ENCODE measurements around the gene ADGRG1.
"Not testable (repeated sequence)": the region's sequence is repeated elsewhere in the genome, so short reads cannot be mapped to it uniquely, and the experiment has no call there.

Gene ADGRG1

DNA sequence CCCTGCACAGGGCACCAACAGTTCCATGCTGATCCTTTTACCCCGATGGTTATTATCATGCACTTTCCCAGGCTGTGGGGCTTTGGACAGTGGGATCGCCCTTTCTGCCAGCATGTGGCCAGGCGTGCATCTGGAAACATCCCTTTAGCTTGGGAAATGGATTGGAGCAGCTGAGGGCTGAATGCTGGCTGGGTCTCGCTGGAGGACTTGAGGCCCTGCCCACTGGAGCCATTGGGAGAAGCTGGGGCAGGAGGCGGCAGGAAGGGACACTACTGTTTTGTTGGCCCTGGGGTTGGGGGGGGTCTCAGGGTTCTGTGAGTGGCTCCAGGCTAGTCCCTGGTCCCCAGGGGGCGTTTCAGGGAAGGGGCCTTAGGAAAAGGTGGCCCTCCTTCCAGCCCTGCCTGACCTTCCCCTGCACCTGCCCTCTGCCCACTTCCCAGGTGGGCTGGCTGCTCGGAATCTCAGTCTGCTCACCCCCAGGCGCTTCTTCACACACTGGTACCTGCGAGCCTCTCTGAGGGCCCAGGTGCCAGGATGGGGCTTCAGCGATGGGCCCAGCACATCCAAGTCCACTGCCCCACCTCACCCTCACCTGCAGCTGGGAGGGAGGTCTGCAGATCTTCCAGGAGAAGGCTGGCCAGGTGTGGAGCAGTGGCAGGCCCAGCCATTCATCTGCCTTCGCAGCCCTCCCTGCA lies 38.1 kb downstream of the ADGRG1 start:
- no peak for DNase-seq (ENCODE audit: low read depth)

DNA sequence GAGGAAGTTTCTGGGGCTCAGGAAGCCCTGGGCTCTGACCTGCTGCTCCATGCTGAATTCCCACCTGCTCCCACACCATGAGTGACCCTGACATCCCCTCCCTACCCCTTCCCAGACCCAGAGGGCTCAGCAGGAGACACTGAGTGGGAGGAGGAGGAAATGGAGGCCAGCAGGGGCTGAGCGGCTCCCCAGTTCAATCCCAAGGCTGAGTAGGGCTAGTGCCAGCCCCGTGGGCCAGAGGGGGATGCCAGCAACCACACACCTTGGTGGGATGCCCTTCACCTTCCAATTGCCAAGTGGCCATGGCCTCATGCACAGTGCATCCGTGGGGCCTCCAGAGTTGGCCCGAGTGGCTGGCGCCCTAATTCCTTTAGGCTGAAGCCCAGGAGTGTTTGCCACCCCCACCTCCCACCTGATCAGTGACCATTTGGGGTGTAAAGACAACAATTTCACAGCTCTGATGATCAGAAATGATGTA lies 38.7 kb downstream of the ADGRG1 start:
- no peak for DNase-seq (ENCODE audit: low read depth)

DNA sequence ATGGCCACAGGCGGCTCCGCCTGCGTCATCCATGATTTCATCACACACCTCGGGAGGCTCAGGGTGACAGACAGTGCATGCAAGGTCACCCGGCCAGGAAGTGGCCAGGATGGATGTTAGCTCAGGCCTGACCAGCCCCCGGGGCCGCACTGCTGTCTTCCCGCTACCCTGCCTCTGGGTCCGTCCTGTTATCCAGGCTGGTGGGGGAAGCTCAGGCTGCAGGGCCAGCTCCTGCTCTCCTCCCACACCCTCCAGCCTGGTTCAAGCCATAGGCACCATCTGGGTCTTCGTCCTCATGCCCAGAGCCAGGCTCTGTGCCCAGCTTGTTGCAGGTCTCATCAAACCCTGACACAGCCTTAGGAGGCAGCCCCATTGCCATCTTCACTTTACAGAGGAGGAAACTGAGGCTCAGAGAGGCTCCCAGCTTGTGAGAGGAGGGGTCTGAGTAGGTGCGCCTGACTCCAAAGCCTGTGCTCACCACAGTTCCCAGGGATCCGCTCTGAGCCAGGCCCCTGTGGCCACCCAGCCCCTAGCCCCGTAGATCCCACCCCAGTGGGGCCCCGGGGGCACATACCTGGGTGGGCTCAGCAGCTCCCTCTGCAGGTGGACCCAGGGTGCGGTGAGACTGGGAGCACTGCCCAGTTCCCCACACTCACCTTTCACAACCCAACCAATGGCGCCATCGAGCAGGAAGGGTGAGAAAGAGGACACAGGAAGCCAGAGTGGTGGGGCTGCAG lies 39.3 kb downstream of the ADGRG1 start:
- no peak for DNase-seq (ENCODE audit: low read depth)

GRCh38 chr16:57668263-57668571 lies 39.8 kb downstream of the ADGRG1 start, which contains the start of gene ADGRG3:
TSS of gene ADGRG3 (plus strand) at chr16:57668306. CDS start at chr16:57668348, 42 bp downstream.
- DNase-seq (ENCODE audit: low read depth), result no peak

GRCh38 chr16:57668630-57669475 lies 40.4 kb downstream of the ADGRG1 start:
- no peak for DNase-seq (ENCODE audit: low read depth)

DNA sequence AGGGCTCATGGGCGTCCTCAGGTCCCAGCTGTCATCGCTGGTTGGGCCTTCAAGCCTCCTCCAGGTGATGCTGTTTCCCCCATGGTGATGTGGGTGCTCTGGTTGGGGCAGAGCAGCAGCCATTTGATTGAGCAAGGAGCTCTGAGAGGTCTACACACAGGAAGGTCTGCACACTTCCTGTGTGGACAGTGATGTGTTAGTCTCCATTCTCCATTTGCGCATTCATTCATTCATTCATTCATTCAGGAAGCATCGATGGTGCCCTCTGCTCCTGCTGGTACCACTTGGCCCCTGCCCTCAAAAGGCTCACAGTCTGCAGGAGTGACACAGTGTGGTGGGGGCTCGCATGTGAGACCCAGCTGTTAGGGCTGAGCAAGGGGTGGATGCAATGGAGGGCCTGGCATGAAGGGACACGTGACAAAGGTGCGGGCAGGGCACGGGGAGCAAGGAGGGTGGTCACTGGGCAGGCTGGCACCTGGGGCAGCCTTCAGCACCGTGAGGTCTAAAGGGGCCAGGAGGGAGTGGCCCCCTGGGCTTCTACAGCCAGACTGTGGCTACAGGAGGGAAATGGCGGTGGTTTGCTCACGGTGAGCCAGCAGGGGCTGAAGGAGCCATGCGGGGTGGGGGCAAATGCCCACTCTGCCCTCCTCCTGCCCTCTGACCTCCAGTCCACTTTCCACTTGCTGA lies 41.2 kb downstream of the ADGRG1 start:
- no peak for DNase-seq (ENCODE audit: low read depth)

DNA sequence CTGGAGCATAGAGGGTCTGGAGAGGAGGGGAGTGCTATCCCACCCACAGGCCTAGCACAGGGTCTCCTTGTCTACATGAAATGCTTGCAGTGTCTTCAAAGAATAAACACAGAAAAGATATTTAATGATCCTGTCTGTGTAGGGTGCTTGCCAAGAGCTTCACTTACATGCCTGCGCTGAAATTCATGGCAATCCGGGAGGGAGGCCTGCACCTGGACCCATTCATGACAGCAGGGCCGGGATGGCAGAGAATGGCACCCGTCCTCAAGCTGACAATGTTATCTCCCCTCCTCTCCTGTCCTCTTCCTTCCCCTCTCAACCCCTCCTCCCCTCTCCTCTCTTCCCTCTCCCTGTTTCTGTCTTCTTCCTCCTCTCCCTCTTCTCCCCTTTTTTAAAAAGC lies 41.8 kb downstream of the ADGRG1 start:
- no peak for DNase-seq (ENCODE audit: low read depth)

DNA sequence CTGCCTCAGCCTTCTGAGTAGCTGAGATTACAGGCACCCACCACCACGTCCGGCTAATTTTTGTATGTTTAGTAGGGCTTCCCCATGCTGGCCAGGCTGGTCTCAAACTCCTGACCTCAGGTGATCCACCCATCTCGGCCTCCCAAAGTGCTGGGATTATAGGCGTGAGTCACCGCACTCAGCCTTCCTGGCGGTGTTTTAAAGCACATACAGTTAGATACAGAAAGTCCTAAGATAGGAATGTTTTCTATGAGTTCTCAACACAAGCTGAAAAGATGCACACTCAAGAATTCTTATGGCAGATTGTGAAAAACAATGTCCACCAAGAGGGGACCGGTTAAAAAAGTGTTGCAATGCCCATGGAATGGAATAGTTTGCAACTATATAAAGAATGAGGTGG lies 43.0 kb downstream of the ADGRG1 start:
- not testable (repeated sequence) for DNase-seq (ENCODE audit: low read depth)

GRCh38 chr16:57672416-57672815 lies 44.0 kb downstream of the ADGRG1 start:
- DNase-seq (ENCODE audit: low read depth), result no peak

DNA sequence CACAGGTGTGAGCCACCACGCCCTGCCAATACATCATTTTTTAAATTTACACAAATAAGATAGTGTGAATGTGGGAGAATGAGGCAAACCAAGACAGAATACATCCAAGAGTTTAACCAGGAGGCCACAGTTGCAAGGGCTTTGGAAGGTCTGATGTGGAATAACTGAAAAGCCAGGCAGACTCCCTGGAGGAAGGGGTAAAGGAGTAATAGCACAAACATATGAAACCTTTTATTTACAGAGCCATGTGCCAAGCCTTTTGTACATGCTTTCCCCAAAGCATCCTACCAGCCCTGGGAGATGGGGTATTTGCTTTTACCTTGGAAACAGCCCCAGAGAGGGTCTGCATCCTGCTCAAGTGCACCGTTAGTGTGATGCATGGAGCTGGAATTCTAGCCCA lies 44.4 kb downstream of the ADGRG1 start:
- DNase-seq (ENCODE audit: low read depth), result no peak

DNA sequence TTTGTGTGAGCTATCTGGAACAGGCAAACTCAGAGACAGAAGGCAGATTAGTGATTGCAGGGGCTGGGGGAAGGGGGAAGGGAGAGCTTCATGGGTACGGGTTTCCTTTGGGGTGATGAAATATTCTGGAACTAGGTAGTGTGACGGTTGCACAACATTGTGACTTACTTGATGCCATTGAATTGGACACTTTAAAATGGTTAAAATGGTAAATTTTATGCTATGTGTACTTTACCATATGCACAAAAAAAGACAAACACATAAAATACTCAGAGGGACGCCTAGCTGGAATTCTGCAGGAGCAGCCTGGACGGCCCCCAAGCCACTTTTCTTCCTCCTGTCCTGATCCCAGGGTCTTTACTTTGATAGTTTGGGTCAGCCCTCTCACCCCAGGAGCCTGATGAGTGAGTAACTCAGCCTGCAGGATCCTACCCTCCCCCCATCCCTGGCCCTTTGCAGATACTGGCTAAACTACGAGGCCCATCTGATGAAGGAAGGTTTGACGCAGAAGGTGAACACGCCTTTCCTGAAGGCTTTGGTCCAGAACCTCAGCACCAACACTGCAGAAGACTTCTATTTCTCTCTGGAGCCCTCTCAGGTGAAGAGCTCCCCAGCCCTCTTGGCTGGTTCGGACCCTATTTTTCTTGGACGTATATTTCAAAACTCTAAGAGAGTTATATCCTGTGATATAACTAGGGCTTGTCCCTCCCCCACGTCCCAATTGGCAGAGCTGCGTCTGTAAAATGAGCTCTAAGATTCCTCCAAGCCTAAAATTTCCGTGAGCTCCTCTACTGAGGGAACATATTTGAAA lies 47.5 kb downstream of the ADGRG1 start:
- no peak for DNase-seq (ENCODE audit: low read depth)

DNA sequence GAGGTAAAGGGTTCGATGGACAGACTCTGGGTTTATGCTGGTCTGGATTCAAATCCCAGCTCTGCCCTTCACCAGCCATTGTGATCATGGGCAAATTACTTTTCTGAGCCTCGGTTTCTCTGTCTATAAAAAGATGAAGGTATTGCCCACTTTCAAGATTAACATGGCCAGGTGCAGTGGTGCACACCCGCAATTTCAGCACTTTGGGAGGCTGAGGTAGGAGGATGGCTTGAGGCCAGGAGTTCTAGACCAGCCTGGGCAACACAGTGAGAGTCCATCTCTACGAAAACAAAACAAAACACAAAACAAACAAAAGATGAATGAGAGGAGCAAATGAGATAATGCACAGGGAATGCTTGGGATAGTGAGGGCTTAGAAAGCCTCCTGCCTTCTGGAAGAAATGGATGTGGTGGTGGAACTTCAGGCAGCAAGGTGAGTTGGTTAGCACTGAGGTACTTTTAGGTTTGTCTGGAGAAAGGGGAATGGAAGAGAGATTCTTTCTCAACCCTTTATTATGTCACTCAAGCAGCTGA lies 48.2 kb downstream of the ADGRG1 start:
- DNase-seq (ENCODE audit: low read depth), result no peak

GRCh38 chr16:57677622-57678369 lies 49.4 kb downstream of the ADGRG1 start:
- DNase-seq (ENCODE audit: low read depth), result no peak

GRCh38 chr16:57679016-57679415 lies 50.6 kb downstream of the ADGRG1 start:
- DNase-seq (ENCODE audit: low read depth), result no peak

DNA sequence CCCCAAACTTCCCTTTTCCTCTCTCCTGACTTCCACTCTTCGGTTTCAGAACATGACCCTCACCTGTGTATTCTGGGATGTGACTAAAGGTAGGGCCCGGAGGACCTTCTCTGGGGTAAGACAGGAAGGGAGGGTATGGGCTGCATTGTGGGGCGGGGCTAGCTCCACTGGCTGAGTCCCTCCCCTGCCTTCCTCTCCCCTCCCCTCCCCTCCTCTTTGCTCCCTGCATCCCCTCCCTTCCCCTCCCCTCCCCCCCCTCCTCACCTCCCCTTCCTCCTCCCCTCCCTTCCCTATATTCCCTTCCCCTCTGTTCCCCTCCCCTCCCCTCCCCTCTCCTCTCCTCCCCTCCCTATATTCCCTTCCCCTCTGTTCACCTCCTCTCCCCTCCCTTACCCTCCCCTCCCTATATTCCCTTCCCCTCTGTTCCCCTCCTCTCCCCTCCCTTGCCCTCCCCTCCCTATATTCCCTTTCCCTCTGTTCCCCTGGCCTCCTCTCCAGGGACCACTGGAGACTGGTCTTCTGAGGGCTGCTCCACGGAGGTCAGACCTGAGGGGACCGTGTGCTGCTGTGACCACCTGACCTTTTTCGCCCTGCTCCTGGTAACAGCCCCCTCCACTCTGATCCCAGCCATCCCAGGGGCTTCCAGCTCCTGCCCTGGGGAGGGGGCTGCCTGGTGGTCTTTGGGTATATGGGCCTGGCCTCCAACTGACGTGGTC lies 51.5 kb downstream of the ADGRG1 start:
- no peak for DNase-seq (ENCODE audit: low read depth)

DNA sequence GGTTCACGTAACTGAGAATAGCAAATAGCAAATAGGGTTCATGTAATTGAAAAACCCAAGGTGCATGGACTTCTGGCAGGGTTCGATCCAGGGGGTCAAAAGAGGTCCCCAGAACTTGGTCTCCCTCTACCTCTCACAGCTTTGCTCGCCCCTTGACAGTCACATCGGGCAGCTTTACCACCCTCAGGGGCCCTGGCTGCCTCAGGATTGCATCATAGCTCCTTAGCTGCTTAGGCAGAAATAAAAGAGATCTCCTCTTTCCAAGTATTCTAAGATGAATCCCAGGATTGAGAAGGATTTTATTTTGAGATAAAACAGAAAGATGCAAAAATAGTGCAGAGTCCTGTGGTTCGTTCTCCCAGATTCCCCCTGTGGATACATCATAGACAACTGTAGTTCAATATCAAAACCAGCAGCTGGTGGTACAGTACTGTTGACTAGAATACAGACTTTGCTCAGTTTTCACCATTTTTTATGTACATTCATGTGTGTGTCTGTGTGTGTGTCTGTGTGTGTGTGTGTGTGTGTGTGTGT lies 52.5 kb downstream of the ADGRG1 start:
- no peak for DNase-seq (ENCODE audit: low read depth)

DNA sequence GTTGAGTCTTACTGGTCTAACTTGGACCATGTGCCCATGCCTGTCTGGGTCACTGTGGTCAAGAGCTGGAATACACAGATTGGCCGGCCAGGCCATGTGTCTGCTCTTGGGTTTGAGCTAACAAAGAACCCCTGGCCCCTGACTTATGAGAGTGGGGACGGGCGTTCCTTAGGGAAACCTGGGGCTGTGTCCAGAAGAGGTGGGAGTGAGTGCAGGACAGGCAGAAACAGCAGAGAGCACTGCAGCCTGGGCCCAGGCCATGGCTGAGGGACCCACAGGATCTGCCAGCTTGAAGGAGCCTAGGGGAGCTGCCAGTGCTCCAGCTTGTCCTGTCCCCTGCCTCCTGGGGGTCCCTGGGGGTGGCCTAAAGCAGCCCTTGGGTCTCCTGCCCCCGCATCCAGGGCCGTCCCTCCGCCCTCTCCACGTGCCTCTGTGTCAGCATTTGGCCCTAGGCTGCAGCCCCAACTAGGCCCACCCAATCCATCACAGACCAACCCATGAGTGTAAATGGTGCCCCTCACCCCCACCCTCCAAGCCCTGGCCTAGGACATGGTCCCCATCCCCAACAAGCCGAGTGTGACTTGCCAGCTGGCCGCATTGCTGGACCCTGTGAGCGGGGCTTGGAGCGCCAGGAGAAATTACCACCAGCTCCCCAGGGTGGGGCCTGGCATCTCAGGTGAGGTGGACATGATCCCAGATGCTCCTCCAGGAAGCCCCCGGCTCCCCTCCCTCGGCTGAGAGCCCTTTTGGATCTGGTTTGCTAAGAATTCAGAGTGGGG lies 53.7 kb downstream of the ADGRG1 start:
- DNase-seq (ENCODE audit: low read depth), result no peak

DNA sequence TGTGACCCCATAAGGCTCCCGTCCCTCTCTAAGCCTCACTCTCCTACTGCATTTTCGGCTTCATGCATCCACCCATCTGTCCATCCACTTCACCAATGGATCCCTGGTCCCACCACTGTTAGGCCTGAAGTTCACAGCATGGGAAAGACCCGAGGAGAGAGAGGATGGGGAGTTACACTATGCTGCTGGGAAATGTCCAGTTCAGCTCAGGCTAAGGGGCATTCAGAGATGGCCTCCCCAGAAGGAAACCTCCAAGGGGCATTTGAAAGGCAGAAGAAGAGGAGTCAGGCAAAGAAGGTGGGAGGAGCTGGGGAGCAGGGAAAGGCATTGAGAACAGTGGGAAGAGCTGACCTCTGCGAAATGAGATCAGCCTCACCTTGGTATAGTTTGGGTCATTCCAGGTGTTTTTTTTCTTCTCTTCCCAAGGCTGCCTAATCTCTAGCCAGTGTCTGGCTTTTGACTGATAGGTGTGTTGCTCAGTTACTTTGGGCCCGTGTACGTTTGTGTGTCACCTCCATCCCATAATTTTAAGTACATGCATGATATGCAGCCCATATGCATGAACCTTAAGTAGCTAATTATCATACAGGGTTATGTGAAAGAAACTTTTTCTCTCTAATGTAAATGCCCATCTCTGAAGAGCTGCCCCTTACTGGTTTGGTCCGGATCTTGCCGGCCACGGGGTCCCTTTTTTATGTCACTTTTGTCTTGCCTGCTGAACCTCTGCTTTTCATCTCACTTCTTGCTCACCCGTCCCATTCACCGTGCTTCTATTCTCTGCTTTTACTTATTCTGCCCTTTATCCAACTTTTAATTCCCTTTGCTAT lies 54.6 kb downstream of the ADGRG1 start:
- no peak for DNase-seq (ENCODE audit: low read depth)

Data from HS-27A (cell line).